Osteocyte (in vitro differentiated cells): ENCODE measurements around the gene ARHGEF16. TPM values are rescaled to one million over a fixed set of nuclear protein-coding genes. Genes with fewer than 3 reads are reported as not detected.

ENCODE experiments used
- DNase-seq: peaks from one replicate; pipeline ENCODE4 v3.0.0; 2021; ENCODE audit warnings: mixed read lengths; ENCODE audit not compliant: unreplicated experiment; ENCODE audit errors: extremely low spot score
- H3K27ac Mint-ChIP-seq: one replicate; pipeline ENCODE4 v1.8.0; 2021; ENCODE audit warnings: mild to moderate bottlenecking, mixed read lengths; ENCODE audit not compliant: unreplicated experiment
- H3K27me3 Mint-ChIP-seq: one replicate; pipeline ENCODE4 v1.8.0; 2021; ENCODE audit warnings: mixed read lengths; ENCODE audit not compliant: unreplicated experiment
- H3K36me3 Mint-ChIP-seq: one replicate; pipeline ENCODE4 v1.8.0; 2021; ENCODE audit warnings: mixed read lengths; ENCODE audit not compliant: unreplicated experiment
- H3K4me1 Mint-ChIP-seq: one replicate; pipeline ENCODE4 v1.8.0; 2021; ENCODE audit warnings: mixed read lengths; ENCODE audit not compliant: unreplicated experiment
- H3K4me3 Mint-ChIP-seq: one replicate; pipeline ENCODE4 v1.8.0; 2021; ENCODE audit warnings: mild to moderate bottlenecking, moderate library complexity, mixed read lengths; ENCODE audit not compliant: unreplicated experiment
- H3K9me3 Mint-ChIP-seq: one replicate; pipeline ENCODE4 v1.8.0; 2021; ENCODE audit warnings: mixed read lengths; ENCODE audit not compliant: unreplicated experiment
- total RNA-seq: library from RNA; stranded (reverse); gene quantifications from 2 replicates; pipeline ENCODE4 v1.2.1, GENCODE V29; 2021
- TF ChIP-seq, protein P1 (sequence below): fragments of 200-600 bp; sonication (generic); IDR thresholded peaks from 2 replicates; pipeline ENCODE4 v1.5.0; 2021; ENCODE audit warnings: antibody characterized with exemption, mild to moderate bottlenecking, moderate library complexity

The ARHGEF16 gene
- total RNA-seq, 1 donor from 2014 or later = 3.2 TPM

- no peaks in the 10 kb centered on the region for H3K27me3 Mint-ChIP-seq
- peaks cover 5% of the 10 kb centered on the region for H3K4me1 Mint-ChIP-seq
- TF ChIP-seq, protein P1, sequence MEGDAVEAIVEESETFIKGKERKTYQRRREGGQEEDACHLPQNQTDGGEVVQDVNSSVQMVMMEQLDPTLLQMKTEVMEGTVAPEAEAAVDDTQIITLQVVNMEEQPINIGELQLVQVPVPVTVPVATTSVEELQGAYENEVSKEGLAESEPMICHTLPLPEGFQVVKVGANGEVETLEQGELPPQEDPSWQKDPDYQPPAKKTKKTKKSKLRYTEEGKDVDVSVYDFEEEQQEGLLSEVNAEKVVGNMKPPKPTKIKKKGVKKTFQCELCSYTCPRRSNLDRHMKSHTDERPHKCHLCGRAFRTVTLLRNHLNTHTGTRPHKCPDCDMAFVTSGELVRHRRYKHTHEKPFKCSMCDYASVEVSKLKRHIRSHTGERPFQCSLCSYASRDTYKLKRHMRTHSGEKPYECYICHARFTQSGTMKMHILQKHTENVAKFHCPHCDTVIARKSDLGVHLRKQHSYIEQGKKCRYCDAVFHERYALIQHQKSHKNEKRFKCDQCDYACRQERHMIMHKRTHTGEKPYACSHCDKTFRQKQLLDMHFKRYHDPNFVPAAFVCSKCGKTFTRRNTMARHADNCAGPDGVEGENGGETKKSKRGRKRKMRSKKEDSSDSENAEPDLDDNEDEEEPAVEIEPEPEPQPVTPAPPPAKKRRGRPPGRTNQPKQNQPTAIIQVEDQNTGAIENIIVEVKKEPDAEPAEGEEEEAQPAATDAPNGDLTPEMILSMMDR = no peak
- H3K27ac Mint-ChIP-seq = no peak overlapping the region
- no peak for DNase-seq
- H3K4me3 Mint-ChIP-seq = no peak overlapping the region
- H3K36me3 Mint-ChIP-seq = peaks cover 2% of the 10 kb centered on the region
- H3K9me3 Mint-ChIP-seq = no peaks in the 10 kb centered on the region
These were observed 43.1 kb downstream of the ARHGEF16 start for GRCh38 chr1:3497521-3497920.

- DNase-seq = no peak
- peaks cover 2% of the 10 kb centered on the region for H3K36me3 Mint-ChIP-seq
- TF ChIP-seq, protein P1 = no peak
- no peak overlapping the region for H3K27ac Mint-ChIP-seq
- no peak overlapping the region for H3K4me3 Mint-ChIP-seq
- H3K9me3 Mint-ChIP-seq = no peaks in the 10 kb centered on the region
- peaks cover 10% of the 10 kb centered on the region for H3K4me1 Mint-ChIP-seq
- no peaks in the 10 kb centered on the region for H3K27me3 Mint-ChIP-seq
These were observed 43.9 kb downstream of the ARHGEF16 start for GRCh38 chr1:3498246-3498930.

DNA sequence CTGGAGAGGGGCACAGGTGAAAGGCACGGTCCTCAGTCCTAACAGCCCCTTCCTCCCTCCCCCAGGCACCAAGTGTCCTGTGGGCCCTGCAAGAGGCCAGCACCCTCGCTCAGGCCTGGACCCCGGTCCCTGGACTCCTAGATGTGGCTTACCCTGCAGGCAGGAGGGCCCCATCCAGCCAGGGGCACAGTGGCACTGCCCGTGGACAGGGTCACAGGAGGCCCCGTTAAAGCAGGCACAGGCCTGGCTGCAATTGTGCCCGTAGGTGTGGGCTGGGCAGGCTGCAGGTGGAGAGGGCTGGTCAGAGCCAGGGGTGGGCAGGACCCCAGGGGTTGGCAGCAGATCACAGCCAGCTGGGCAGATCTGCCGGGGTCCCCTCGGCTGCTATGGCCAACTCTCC lies 44.5 kb downstream of the ARHGEF16 start:
- no peak overlapping the region for H3K4me3 Mint-ChIP-seq
- peaks cover 2% of the 10 kb centered on the region for H3K36me3 Mint-ChIP-seq
- H3K27ac Mint-ChIP-seq = no peak overlapping the region
- H3K4me1 Mint-ChIP-seq = peaks cover 15% of the 10 kb centered on the region
- no peak for DNase-seq
- H3K9me3 Mint-ChIP-seq = no peaks in the 10 kb centered on the region
- TF ChIP-seq, protein P1 = no peak
- no peaks in the 10 kb centered on the region for H3K27me3 Mint-ChIP-seq

- no peaks in the 10 kb centered on the region for H3K27me3 Mint-ChIP-seq
- H3K4me1 Mint-ChIP-seq = peaks cover 20% of the 10 kb centered on the region
- peaks cover 2% of the 10 kb centered on the region for H3K36me3 Mint-ChIP-seq
- no peak overlapping the region for H3K4me3 Mint-ChIP-seq
- DNase-seq = no peak
- no peaks in the 10 kb centered on the region for H3K9me3 Mint-ChIP-seq
- TF ChIP-seq, protein P1 = no peak
- H3K27ac Mint-ChIP-seq = no peak overlapping the region
These were observed 45.1 kb downstream of the ARHGEF16 start for GRCh38 chr1:3499611-3500010.

GRCh38 chr1:3500265-3500835 lies 45.9 kb downstream of the ARHGEF16 start:
- H3K27me3 Mint-ChIP-seq = no peaks in the 10 kb centered on the region
- no peak for DNase-seq
- TF ChIP-seq, protein P1 = no peak
- peaks cover 2% of the 10 kb centered on the region for H3K36me3 Mint-ChIP-seq
- peaks cover 26% of the 10 kb centered on the region for H3K4me1 Mint-ChIP-seq
- H3K27ac Mint-ChIP-seq = no peak overlapping the region
- H3K9me3 Mint-ChIP-seq = no peaks in the 10 kb centered on the region
- H3K4me3 Mint-ChIP-seq = no peak overlapping the region
